HEK293 (cell line): ENCODE data around the gene SH3BP2.

Experiments
- CTCF ChIP-seq: fragments of 450-650 bp; formaldehyde crosslinking; IDR thresholded peaks from 2 replicates; pipeline ENCODE4 v1.5.1; 2016; ENCODE audit warnings: missing biosample characterization, missing genetic modification characterization
- SP2 ChIP-seq: fragments of 450-650 bp; formaldehyde crosslinking; IDR thresholded peaks from 2 replicates; pipeline ENCODE4 v1.5.1; 2016; ENCODE audit warnings: missing biosample characterization, missing genetic modification characterization
- YY1 ChIP-seq: fragments of 450-650 bp; formaldehyde crosslinking; IDR thresholded peaks from 2 replicates; pipeline ENCODE4 v1.5.1; 2018; ENCODE audit warnings: missing biosample characterization, missing genetic modification characterization
- ZBTB21 ChIP-seq: fragments of 450-650 bp; formaldehyde crosslinking; IDR thresholded peaks from 2 replicates; pipeline ENCODE4 v1.5.1; 2017; ENCODE audit warnings: missing biosample characterization, missing genetic modification characterization
- ZNF266 ChIP-seq: fragments of 450-650 bp; formaldehyde crosslinking; IDR thresholded peaks from 2 replicates; pipeline ENCODE4 v1.5.1; 2016; ENCODE audit warnings: missing biosample characterization, missing genetic modification characterization, low read depth
- ZNF335 ChIP-seq: fragments of 450-650 bp; formaldehyde crosslinking; conservative IDR thresholded peaks from 2 replicates; pipeline ENCODE4 v1.5.1; 2016; ENCODE audit warnings: missing biosample characterization, missing genetic modification characterization
- ZNF629 ChIP-seq: fragments of 450-650 bp; formaldehyde crosslinking; IDR thresholded peaks from 2 replicates; pipeline ENCODE4 v1.5.1; 2017; ENCODE audit warnings: missing biosample characterization, missing genetic modification characterization
- TF ChIP-seq, protein P1 (sequence below): fragments of 450-650 bp; formaldehyde crosslinking; IDR thresholded peaks from 2 replicates; pipeline ENCODE4 v1.5.1; 2016; ENCODE audit warnings: missing biosample characterization, missing genetic modification characterization
- TF ChIP-seq, protein P2 (sequence below): fragments of 450-650 bp; formaldehyde crosslinking; IDR thresholded peaks from 2 replicates; pipeline ENCODE4 v1.5.1; 2016; ENCODE audit warnings: missing biosample characterization, missing genetic modification characterization
- TF ChIP-seq, protein P3 (sequence below): fragments of 450-650 bp; formaldehyde crosslinking; IDR thresholded peaks from 2 replicates; pipeline ENCODE4 v1.5.1; 2017; ENCODE audit warnings: missing biosample characterization, missing genetic modification characterization

GRCh38 chr4:2866160-2866861 is 73.4 kb downstream of the SH3BP2 start:
- TF ChIP-seq ZNF266 (tag by site-specific recombination) (no peak), ZNF629 (tag by site-specific recombination) (no peak), ZBTB21 (no peak), CTCF (tag by site-specific recombination) (no peak), SP2 (tag by site-specific recombination) (no peak), YY1 (tag by site-specific recombination) (no peak), ZNF335 (tag by site-specific recombination) (no peak)
- TF ChIP-seq, protein P1, sequence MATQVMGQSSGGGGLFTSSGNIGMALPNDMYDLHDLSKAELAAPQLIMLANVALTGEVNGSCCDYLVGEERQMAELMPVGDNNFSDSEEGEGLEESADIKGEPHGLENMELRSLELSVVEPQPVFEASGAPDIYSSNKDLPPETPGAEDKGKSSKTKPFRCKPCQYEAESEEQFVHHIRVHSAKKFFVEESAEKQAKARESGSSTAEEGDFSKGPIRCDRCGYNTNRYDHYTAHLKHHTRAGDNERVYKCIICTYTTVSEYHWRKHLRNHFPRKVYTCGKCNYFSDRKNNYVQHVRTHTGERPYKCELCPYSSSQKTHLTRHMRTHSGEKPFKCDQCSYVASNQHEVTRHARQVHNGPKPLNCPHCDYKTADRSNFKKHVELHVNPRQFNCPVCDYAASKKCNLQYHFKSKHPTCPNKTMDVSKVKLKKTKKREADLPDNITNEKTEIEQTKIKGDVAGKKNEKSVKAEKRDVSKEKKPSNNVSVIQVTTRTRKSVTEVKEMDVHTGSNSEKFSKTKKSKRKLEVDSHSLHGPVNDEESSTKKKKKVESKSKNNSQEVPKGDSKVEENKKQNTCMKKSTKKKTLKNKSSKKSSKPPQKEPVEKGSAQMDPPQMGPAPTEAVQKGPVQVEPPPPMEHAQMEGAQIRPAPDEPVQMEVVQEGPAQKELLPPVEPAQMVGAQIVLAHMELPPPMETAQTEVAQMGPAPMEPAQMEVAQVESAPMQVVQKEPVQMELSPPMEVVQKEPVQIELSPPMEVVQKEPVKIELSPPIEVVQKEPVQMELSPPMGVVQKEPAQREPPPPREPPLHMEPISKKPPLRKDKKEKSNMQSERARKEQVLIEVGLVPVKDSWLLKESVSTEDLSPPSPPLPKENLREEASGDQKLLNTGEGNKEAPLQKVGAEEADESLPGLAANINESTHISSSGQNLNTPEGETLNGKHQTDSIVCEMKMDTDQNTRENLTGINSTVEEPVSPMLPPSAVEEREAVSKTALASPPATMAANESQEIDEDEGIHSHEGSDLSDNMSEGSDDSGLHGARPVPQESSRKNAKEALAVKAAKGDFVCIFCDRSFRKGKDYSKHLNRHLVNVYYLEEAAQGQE (tag by site-specific recombination), result no peak
- TF ChIP-seq, protein P2, sequence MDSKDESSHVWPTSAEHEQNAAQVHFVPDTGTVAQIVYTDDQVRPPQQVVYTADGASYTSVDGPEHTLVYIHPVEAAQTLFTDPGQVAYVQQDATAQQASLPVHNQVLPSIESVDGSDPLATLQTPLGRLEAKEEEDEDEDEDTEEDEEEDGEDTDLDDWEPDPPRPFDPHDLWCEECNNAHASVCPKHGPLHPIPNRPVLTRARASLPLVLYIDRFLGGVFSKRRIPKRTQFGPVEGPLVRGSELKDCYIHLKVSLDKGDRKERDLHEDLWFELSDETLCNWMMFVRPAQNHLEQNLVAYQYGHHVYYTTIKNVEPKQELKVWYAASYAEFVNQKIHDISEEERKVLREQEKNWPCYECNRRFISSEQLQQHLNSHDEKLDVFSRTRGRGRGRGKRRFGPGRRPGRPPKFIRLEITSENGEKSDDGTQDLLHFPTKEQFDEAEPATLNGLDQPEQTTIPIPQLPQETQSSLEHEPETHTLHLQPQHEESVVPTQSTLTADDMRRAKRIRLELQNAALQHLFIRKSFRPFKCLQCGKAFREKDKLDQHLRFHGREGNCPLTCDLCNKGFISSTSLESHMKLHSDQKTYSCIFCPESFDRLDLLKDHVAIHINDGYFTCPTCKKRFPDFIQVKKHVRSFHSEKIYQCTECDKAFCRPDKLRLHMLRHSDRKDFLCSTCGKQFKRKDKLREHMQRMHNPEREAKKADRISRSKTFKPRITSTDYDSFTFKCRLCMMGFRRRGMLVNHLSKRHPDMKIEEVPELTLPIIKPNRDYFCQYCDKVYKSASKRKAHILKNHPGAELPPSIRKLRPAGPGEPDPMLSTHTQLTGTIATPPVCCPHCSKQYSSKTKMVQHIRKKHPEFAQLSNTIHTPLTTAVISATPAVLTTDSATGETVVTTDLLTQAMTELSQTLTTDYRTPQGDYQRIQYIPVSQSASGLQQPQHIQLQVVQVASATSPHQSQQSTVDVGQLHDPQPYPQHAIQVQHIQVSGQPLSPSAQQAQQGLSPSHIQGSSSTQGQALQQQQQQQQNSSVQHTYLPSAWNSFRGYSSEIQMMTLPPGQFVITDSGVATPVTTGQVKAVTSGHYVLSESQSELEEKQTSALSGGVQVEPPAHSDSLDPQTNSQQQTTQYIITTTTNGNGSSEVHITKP (tag by site-specific recombination), result no peak
- TF ChIP-seq, protein P3, sequence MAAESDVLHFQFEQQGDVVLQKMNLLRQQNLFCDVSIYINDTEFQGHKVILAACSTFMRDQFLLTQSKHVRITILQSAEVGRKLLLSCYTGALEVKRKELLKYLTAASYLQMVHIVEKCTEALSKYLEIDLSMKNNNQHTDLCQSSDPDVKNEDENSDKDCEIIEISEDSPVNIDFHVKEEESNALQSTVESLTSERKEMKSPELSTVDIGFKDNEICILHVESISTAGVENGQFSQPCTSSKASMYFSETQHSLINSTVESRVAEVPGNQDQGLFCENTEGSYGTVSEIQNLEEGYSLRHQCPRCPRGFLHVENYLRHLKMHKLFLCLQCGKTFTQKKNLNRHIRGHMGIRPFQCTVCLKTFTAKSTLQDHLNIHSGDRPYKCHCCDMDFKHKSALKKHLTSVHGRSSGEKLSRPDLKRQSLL (tag by site-specific recombination), result no peak
